Measurements from ENCODE around the gene COX14. TPM values are rescaled to one million over a fixed set of nuclear protein-coding genes. Genes with fewer than 3 reads are reported as not detected.
A peak's percentile ranks its signal among the peaks of the same experiment; 100 is the strongest.

The COX14 gene
- polyA plus RNA-seq, 3 donors = 63.8 to 257 (median 231) TPM

DNA sequence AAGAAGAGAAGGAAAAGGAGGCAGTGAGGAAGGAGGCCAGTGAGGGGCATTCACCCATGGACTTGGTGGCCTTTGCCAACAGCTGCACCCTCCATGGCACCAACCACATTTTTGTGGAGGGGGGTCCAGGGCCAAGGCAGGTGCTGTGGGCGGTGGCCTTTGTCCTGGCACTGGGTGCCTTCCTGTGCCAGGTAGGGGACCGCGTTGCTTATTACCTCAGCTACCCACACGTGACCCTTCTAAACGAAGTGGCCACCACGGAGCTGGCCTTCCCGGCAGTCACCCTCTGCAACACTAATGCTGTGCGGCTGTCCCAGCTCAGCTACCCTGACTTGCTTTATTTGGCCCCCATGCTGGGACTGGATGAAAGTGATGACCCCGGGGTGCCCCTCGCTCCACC, 38.3 kb upstream of the COX14 start:
- Mint-ChIP-seq H3K9me3 (peaks cover 0 to 2% (median 0%) of the 10 kb centered on the region in 7 donors), H3K27ac (peak overlapping the region in 1 of 7 donors; percentile 78), H3K4me3 (no peak overlapping the region), H3K27me3 (ENCODE audit: low read depth in 3 of 3) (peaks cover 5 to 19% (median 17%) of the 10 kb centered on the region in 3 donors), H3K4me1 (peaks cover 11% of the 10 kb centered on the region), H3K36me3 (no peaks in the 10 kb centered on the region)
- Histone ChIP-seq H4K20me1 (ENCODE audit: insufficient read depth, low read length) (no peaks in the 10 kb centered on the region), H3K36me3 (replicated peaks in 1 of 2; ENCODE audit: control insufficient read depth in 1 of 2, insufficient read depth in 2 of 2, low read length in 2 of 2) (no peaks in the 10 kb centered on the region), H3K27ac (ENCODE audit: low read depth in 1 of 2, low read length in 2 of 2) (no peak overlapping the region), H3K4me1 (ENCODE audit: control insufficient read depth in 1 of 2, insufficient read depth in 2 of 2, low read length in 2 of 2) (peaks cover 0 to 7% of the 10 kb centered on the region in 2 donors), H3K9me3 (replicated peaks in 1 of 2; ENCODE audit: control insufficient read depth in 1 of 2, insufficient read depth in 1 of 2, low read length in 2 of 2) (no peaks in the 10 kb centered on the region), H3K4me3 (replicated peaks in 1 of 3; ENCODE audit: low read depth in 2 of 3, low read length in 3 of 3) (no peak overlapping the region), H3K27me3 (ENCODE audit: control insufficient read depth in 2 of 2, insufficient read depth in 2 of 2, low read length in 2 of 2) (peaks cover 0 to 4% of the 10 kb centered on the region in 2 donors), H3K79me2 (ENCODE audit: insufficient read depth, low read length) (no peaks in the 10 kb centered on the region), H3K9ac (ENCODE audit: insufficient read depth, low read length, poor library complexity, severe bottlenecking) (no peak overlapping the region), H3K4me2 (replicated peaks; ENCODE audit: extremely low read depth, low read length, poor library complexity, severe bottlenecking) (no peak overlapping the region), H2AFZ (ENCODE audit: insufficient read depth, low read depth, low read length, poor library complexity, severe bottlenecking) (no peak overlapping the region)
- intact Hi-C loops (cut with micrococcal nuclease) = loop anchor here (2.0 kb wide), 2 partner anchors 101 to 103 kb away; no protein-coding TSS in a partner anchor
- TF ChIP-seq, protein P1, sequence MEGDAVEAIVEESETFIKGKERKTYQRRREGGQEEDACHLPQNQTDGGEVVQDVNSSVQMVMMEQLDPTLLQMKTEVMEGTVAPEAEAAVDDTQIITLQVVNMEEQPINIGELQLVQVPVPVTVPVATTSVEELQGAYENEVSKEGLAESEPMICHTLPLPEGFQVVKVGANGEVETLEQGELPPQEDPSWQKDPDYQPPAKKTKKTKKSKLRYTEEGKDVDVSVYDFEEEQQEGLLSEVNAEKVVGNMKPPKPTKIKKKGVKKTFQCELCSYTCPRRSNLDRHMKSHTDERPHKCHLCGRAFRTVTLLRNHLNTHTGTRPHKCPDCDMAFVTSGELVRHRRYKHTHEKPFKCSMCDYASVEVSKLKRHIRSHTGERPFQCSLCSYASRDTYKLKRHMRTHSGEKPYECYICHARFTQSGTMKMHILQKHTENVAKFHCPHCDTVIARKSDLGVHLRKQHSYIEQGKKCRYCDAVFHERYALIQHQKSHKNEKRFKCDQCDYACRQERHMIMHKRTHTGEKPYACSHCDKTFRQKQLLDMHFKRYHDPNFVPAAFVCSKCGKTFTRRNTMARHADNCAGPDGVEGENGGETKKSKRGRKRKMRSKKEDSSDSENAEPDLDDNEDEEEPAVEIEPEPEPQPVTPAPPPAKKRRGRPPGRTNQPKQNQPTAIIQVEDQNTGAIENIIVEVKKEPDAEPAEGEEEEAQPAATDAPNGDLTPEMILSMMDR (IDR thresholded peaks at IDR 0.05) = no peak
- DNase-seq = no peak
- 92% methylated on average over 10 of the region's 10 CpGs for WGBS (ENCODE audit: insufficient coverage)

DNA sequence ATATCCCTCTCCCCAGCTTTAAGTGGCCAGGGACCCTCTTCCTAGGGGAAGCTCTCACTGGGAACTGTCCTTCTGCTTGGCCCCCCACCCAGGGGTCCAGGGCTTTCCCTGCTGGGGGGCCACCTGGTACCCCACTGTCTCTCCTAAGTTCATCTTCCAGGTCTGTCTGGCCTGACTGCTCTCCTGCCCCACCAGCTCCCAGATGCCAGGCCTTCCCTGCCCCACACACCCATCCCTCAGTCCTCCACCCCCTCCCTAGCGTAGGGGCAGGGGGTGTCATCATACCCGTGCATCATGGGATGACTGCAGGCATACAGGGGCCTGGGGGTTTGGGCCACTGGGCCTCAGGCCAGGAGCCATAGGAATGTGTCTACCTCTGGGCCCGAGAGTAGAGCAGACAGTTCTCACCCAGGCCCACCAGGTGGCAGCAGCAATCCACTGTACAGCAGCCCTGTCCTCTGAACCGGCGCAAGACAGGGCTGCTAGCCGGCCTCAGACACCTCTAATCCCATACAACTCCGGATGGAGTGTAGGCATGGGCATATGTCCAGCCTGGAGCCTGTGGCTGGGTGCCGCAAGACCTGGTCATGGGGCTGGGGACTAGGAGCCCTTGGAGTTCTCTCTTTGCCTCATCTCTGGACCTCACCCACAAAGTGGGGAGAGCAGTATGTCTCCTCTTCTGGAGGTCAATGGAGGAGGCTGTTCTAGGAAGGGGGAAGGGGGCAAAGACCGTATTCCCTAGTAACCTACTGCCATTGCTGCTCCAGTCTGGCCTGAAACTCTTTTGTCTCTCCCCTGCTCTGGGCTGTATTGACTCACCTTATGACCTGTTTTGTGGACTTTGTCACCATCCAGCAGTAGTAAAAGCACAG, 36.9 kb upstream of the COX14 start:
- TF ChIP-seq, protein P1 (IDR thresholded peaks at IDR 0.05) = peak; percentile 93
- Histone ChIP-seq H3K79me2 (ENCODE audit: insufficient read depth, low read length) (no peaks in the 10 kb centered on the region), H2AFZ (ENCODE audit: insufficient read depth, low read depth, low read length, poor library complexity, severe bottlenecking) (no peak overlapping the region), H4K20me1 (ENCODE audit: insufficient read depth, low read length) (no peaks in the 10 kb centered on the region), H3K4me2 (replicated peaks; ENCODE audit: extremely low read depth, low read length, poor library complexity, severe bottlenecking) (no peak overlapping the region), H3K4me3 (replicated peaks in 1 of 3; ENCODE audit: low read depth in 2 of 3, low read length in 3 of 3) (no peak overlapping the region), H3K36me3 (replicated peaks in 1 of 2; ENCODE audit: control insufficient read depth in 1 of 2, insufficient read depth in 2 of 2, low read length in 2 of 2) (no peaks in the 10 kb centered on the region), H3K27ac (ENCODE audit: low read depth in 1 of 2, low read length in 2 of 2) (no peak overlapping the region), H3K9me3 (replicated peaks in 1 of 2; ENCODE audit: control insufficient read depth in 1 of 2, insufficient read depth in 1 of 2, low read length in 2 of 2) (no peaks in the 10 kb centered on the region), H3K27me3 (ENCODE audit: control insufficient read depth in 2 of 2, insufficient read depth in 2 of 2, low read length in 2 of 2) (peaks cover 0 to 4% of the 10 kb centered on the region in 2 donors), H3K4me1 (ENCODE audit: control insufficient read depth in 1 of 2, insufficient read depth in 2 of 2, low read length in 2 of 2) (peaks cover 0 to 6% of the 10 kb centered on the region in 2 donors), H3K9ac (ENCODE audit: insufficient read depth, low read length, poor library complexity, severe bottlenecking) (no peak overlapping the region)
- H3K27me3 Mint-ChIP-seq (ENCODE audit: low read depth in 3 of 3) = peaks cover 8 to 19% (median 16%) of the 10 kb centered on the region in 3 donors
- peak; percentile 68 to 82 (median 78) for DNase-seq
- WGBS (ENCODE audit: insufficient coverage) = 2% methylated on average over 5 of the region's 9 CpGs
- intact Hi-C loops (cut with micrococcal nuclease) = loop anchor here (2.0 kb wide), 2 partner anchors 100 to 102 kb away; no protein-coding TSS in a partner anchor
- no peak overlapping the region for H3K4me3 Mint-ChIP-seq
- H3K27ac Mint-ChIP-seq = no peak overlapping the region
- H3K36me3 Mint-ChIP-seq = no peaks in the 10 kb centered on the region
- peaks cover 0 to 3% (median 0%) of the 10 kb centered on the region in 7 donors for H3K9me3 Mint-ChIP-seq
- H3K4me1 Mint-ChIP-seq = peaks cover 9% of the 10 kb centered on the region
